A673 (cell line): ENCODE data around the gene CNNM2. TPM values are rescaled to one million over a fixed set of nuclear protein-coding genes. Genes with fewer than 3 reads are reported as not detected.

ENCODE experiments used
- BruUV-seq: library from RNA; stranded (reverse); fragments of 400-500 nt; replicated peaks from 2 replicates; lab custom pipeline; 2021; lab: Mats Ljungman, UMichigan
- CTCF ChIA-PET: fragments of 300-600 bp; sonication (Branson Sonifier 250); formaldehyde crosslinking; loops from one replicate; lab custom pipeline; 2022; ENCODE audit warnings: antibody characterized with exemption; lab: Charles Lee
- POLR2A ChIA-PET: fragments of 300-600 bp; sonication (Branson Sonifier 250); formaldehyde crosslinking; loops from one replicate; lab custom pipeline; 2022; ENCODE audit warnings: antibody characterized with exemption; ENCODE audit not compliant: low non-redundant PET; lab: Charles Lee
- DNase-seq: peaks from one replicate; pipeline ENCODE4 v3.0.0-alpha.2; 2015; ENCODE audit warnings: low spot score
- H3K27ac ChIP-seq: fragments of 200-600 bp; sonication (generic); 2 replicates; pipeline ENCODE4 v1.5.1; 2016; ENCODE audit warnings: mixed run types, low read depth, mild to moderate bottlenecking, mixed read lengths, antibody characterized with exemption, low read length; ENCODE audit not compliant: poor library complexity, severe bottlenecking
- H3K27me3 ChIP-seq: fragments of 200-600 bp; sonication (generic); replicated peaks from 2 replicates; pipeline ENCODE4 v1.6.1; 2017; ENCODE audit warnings: mixed run types, low read depth, mild to moderate bottlenecking, mixed read lengths, antibody characterized with exemption, low read length; ENCODE audit not compliant: insufficient read depth, poor library complexity
- H3K36me3 ChIP-seq: fragments of 200-600 bp; sonication (generic); 2 replicates; pipeline ENCODE4 v1.6.1; 2016; ENCODE audit warnings: mixed run types, mild to moderate bottlenecking, mixed read lengths, antibody characterized with exemption, low read length; ENCODE audit not compliant: insufficient read depth, poor library complexity, severe bottlenecking
- H3K4me1 ChIP-seq: fragments of 200-600 bp; sonication (generic); 2 replicates; pipeline ENCODE4 v1.6.1; 2017; ENCODE audit warnings: mixed run types, mild to moderate bottlenecking, mixed read lengths, antibody characterized with exemption, low read length; ENCODE audit not compliant: insufficient read depth, poor library complexity, severe bottlenecking
- H3K4me3 ChIP-seq: fragments of 200-600 bp; sonication (generic); 2 replicates; pipeline ENCODE4 v1.5.1; 2016; ENCODE audit warnings: low read depth, mixed run types, mild to moderate bottlenecking, mixed read lengths, low read length; ENCODE audit not compliant: poor library complexity, severe bottlenecking
- H3K9me3 ChIP-seq: fragments of 200-600 bp; sonication (generic); 2 replicates; pipeline ENCODE4 v1.6.1; 2016; ENCODE audit warnings: mixed run types, low read depth, mild to moderate bottlenecking, mixed read lengths, antibody characterized with exemption, low read length; ENCODE audit not compliant: poor library complexity, severe bottlenecking
- CTCF ChIP-seq: fragments of 300-800, 200-600 bp; sonication (generic); conservative IDR thresholded peaks from 2 replicates; pipeline ENCODE4 v1.5.1; 2017; ENCODE audit warnings: low read depth, mild to moderate bottlenecking, antibody characterized with exemption, low read length, moderate library complexity, mixed read lengths
- EZH2 ChIP-seq: fragments of 200-600 bp; sonication (generic); IDR thresholded peaks from 2 replicates; pipeline ENCODE4 v1.6.1; 2017; ENCODE audit warnings: borderline replicate concordance, low read depth, mild to moderate bottlenecking, mixed read lengths, antibody characterized with exemption, low read length; ENCODE audit not compliant: poor library complexity, severe bottlenecking
- intact Hi-C: fragments of 100-400 bp; cut with micrococcal nuclease; formaldehyde crosslinking; loops from one replicate; pipeline ENCODE4 v1.10.0; 2022; ENCODE audit not compliant: unreplicated experiment
- total RNA-seq: library from RNA; stranded (reverse); gene quantifications from 2 replicates; pipeline ENCODE4 v1.2.3, GENCODE V29; 2021

The CNNM2 gene
- total RNA-seq, 1 experiment from 2014 or later, result 4.8 TPM

GRCh38 chr10:103117247-103117646 lies 199.2 kb downstream of the CNNM2 start:
- H3K27me3 ChIP-seq, result no peaks in the 10 kb centered on the region
- TF ChIP-seq CTCF, result no peak
- TF ChIP-seq EZH2, result no peak
- intact Hi-C loops, result no loop called here
- no TSS peak for BruUV-seq
- no peaks in the 10 kb centered on the region for H3K9me3 ChIP-seq
- no peak for DNase-seq
- no peaks in the 10 kb centered on the region for H3K4me1 ChIP-seq
- H3K27ac ChIP-seq, result no peak overlapping the region
- CTCF ChIA-PET, result no interaction called here
- POLR2A ChIA-PET, result no interaction called here
- no peak overlapping the region for H3K4me3 ChIP-seq
- no peaks in the 10 kb centered on the region for H3K36me3 ChIP-seq

DNA sequence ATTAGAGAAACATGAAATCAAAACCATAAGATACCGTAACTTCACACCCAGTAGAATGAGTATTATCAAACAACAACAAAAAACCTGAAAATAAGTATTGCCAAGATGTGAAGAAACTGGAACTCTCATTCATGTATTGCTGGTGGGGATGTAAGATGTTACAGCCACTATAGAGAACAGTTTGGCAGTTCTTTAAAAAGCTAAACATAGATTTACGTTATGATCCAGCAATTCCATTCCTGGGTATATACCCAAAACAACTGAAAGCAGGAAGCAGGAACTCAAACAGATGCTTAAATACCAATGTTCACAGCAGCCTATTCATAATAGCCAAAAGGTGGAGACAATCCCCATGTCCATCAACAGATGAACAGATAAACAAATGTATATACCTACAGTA lies 202.5 kb downstream of the CNNM2 start:
- CTCF ChIA-PET, result no interaction called here
- no peaks in the 10 kb centered on the region for H3K9me3 ChIP-seq
- no peak overlapping the region for H3K4me3 ChIP-seq
- no peaks in the 10 kb centered on the region for H3K36me3 ChIP-seq
- H3K27ac ChIP-seq, result no peak overlapping the region
- TF ChIP-seq CTCF (no peak), EZH2 (no peak)
- H3K27me3 ChIP-seq, result no peaks in the 10 kb centered on the region
- BruUV-seq, result no TSS peak
- POLR2A ChIA-PET, result no interaction called here
- no peak for DNase-seq
- intact Hi-C loops, result no loop called here
- H3K4me1 ChIP-seq, result peaks cover 4% of the 10 kb centered on the region

- POLR2A ChIA-PET, result no interaction called here
- Histone ChIP-seq H3K4me3 (no peak overlapping the region), H3K4me1 (peaks cover 4% of the 10 kb centered on the region), H3K36me3 (no peaks in the 10 kb centered on the region), H3K27me3 (no peaks in the 10 kb centered on the region), H3K9me3 (no peaks in the 10 kb centered on the region), H3K27ac (no peak overlapping the region)
- TF ChIP-seq CTCF, result no peak
- TF ChIP-seq EZH2, result no peak
- no TSS peak for BruUV-seq
- CTCF ChIA-PET, result no interaction called here
- intact Hi-C loops, result no loop called here
- DNase-seq, result no peak
These were observed 203.1 kb downstream of the CNNM2 start for GRCh38 chr10:103120977-103121735.
